DMS79 treated with DMSO at 0.1 percent for 48 hours (cell line): ENCODE results near the gene HPGDS.
"Not testable (repeated sequence)": the region's sequence is repeated elsewhere in the genome, so short reads cannot be mapped to it uniquely, and the experiment has no call there.

ENCODE experiments used
- DNase-seq: peaks from one replicate; lab custom pipeline; 2025; lab: John Stamatoyannopoulos, UW

The HPGDS gene

GRCh38 chr4:94342694-94343093, at the start of gene HPGDS:
TSS of gene HPGDS (minus strand) at chr4:94342836. CDS start at chr4:94334629, 8,207 bp downstream.
- DNase-seq: no peak

- no peak for DNase-seq
These were observed 48.3 kb upstream of the HPGDS start for GRCh38 chr4:94390804-94391410.

GRCh38 chr4:94389595-94390267, 47.1 kb upstream of the HPGDS start:
- DNase-seq: no peak

GRCh38 chr4:94387965-94388364, 45.3 kb upstream of the HPGDS start:
- DNase-seq: not testable (repeated sequence)

GRCh38 chr4:94385452-94385851, 42.8 kb upstream of the HPGDS start:
- DNase-seq: not testable (repeated sequence)

- DNase-seq: not testable (repeated sequence)
These were observed 40.3 kb upstream of the HPGDS start for GRCh38 chr4:94382891-94383290.

- DNase-seq: no peak
These were observed 35.4 kb upstream of the HPGDS start for GRCh38 chr4:94378047-94378446.

GRCh38 chr4:94377294-94377693, 34.7 kb upstream of the HPGDS start:
- DNase-seq: no peak

GRCh38 chr4:94375364-94375763, 32.7 kb upstream of the HPGDS start:
- DNase-seq: no peak

GRCh38 chr4:94373752-94374151, 31.1 kb upstream of the HPGDS start:
- DNase-seq: no peak

GRCh38 chr4:94372991-94373390, 30.4 kb upstream of the HPGDS start:
- no peak for DNase-seq

- no peak for DNase-seq
These were observed 29.8 kb upstream of the HPGDS start for GRCh38 chr4:94372228-94372978.

GRCh38 chr4:94371290-94371689, 28.7 kb upstream of the HPGDS start:
- no peak for DNase-seq

GRCh38 chr4:94370533-94371254, 28.1 kb upstream of the HPGDS start:
- no peak for DNase-seq

GRCh38 chr4:94369046-94369445, 26.4 kb upstream of the HPGDS start:
- DNase-seq: no peak

GRCh38 chr4:94368459-94368858, 25.8 kb upstream of the HPGDS start:
- no peak for DNase-seq

- no peak for DNase-seq
These were observed 22.7 kb upstream of the HPGDS start for GRCh38 chr4:94365304-94365703.

- DNase-seq: no peak
These were observed 21.9 kb upstream of the HPGDS start for GRCh38 chr4:94364527-94364926.

- no peak for DNase-seq
These were observed 20.6 kb upstream of the HPGDS start for GRCh38 chr4:94363136-94363655.

GRCh38 chr4:94359838-94360237, 17.2 kb upstream of the HPGDS start:
- no peak for DNase-seq

- DNase-seq: no peak
These were observed 16.6 kb upstream of the HPGDS start for GRCh38 chr4:94359221-94359620.

- no peak for DNase-seq
These were observed 15.5 kb upstream of the HPGDS start for GRCh38 chr4:94358101-94358500.
